Activated CD8-positive, alpha-beta memory T cell treated with anti-CD3 and anti-CD28 coated beads for 48 hours (primary cell): ENCODE measurements around the gene SGSM2.

Experiments used
- DNase-seq, 3 experiments: peaks; one replicate each; pipeline ENCODE4 v3.0.0-alpha.2; 2020; ENCODE audit warnings: low read depth in 2 of 3, low spot score in 2 of 3

The SGSM2 gene

GRCh38 chr17:2397247-2398171 lies 60.2 kb downstream of the SGSM2 start:
- DNase-seq, result no peak

- no peak for DNase-seq
These were observed 60.9 kb downstream of the SGSM2 start for GRCh38 chr17:2398182-2398581.

GRCh38 chr17:2398655-2399571 lies 61.6 kb downstream of the SGSM2 start:
- no peak for DNase-seq

- peak; percentile 83 to 90 (median 86) for DNase-seq
These were observed 62.5 kb downstream of the SGSM2 start for GRCh38 chr17:2399572-2400473.

GRCh38 chr17:2400474-2400866 lies 63.2 kb downstream of the SGSM2 start:
- no peak for DNase-seq

GRCh38 chr17:2400877-2401425 lies 63.6 kb downstream of the SGSM2 start, which contains the start of gene MNT:
MNT (minus strand) TSS chr17:2401060; CDS start chr17:2400712, 348 bp downstream.
- peak; percentile 73 to 90 (median 78) for DNase-seq

- peak; percentile 93 to 98 (median 96) for DNase-seq
These were observed 64.3 kb downstream of the SGSM2 start for GRCh38 chr17:2401426-2402221.

- no peak for DNase-seq
These were observed 65.2 kb downstream of the SGSM2 start for GRCh38 chr17:2402544-2402943.

GRCh38 chr17:2403044-2403443 lies 65.7 kb downstream of the SGSM2 start:
- no peak for DNase-seq

- DNase-seq, result no peak
These were observed 68.1 kb downstream of the SGSM2 start for GRCh38 chr17:2405247-2405926.

GRCh38 chr17:2406271-2406902 lies 69.1 kb downstream of the SGSM2 start:
- no peak for DNase-seq

- no peak for DNase-seq
These were observed 69.8 kb downstream of the SGSM2 start for GRCh38 chr17:2406903-2407790.

GRCh38 chr17:2410951-2411350 lies 73.7 kb downstream of the SGSM2 start:
- DNase-seq, result no peak

GRCh38 chr17:2412561-2413021 lies 75.3 kb downstream of the SGSM2 start:
- DNase-seq, result no peak

- no peak for DNase-seq
These were observed 77.3 kb downstream of the SGSM2 start for GRCh38 chr17:2414446-2415064.

GRCh38 chr17:2415081-2415480 lies 77.8 kb downstream of the SGSM2 start:
- DNase-seq, result no peak
